Measurements from ENCODE around the gene NADSYN1.

The NADSYN1 gene

DNA sequence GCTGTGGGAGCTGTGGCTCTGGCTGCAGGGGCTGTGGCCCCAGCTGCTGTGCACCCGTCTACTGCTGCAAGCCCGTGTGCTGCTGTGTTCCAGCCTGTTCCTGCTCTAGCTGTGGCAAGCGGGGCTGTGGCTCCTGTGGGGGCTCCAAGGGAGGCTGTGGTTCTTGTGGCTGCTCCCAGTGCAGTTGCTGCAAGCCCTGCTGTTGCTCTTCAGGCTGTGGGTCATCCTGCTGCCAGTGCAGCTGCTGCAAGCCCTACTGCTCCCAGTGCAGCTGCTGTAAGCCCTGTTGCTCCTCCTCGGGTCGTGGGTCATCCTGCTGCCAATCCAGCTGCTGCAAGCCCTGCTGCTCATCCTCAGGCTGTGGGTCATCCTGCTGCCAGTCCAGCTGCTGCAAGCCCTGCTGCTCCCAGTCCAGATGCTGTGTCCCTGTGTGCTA is 95.7 kb downstream of the NADSYN1 start:
- DNase-seq (ENCODE audit: low read depth, low spot score) = no peak

All from smooth muscle cell of the brain vasculature (primary cell).